Measurements from ENCODE around the gene CLDN10.

Gene CLDN10

DNA sequence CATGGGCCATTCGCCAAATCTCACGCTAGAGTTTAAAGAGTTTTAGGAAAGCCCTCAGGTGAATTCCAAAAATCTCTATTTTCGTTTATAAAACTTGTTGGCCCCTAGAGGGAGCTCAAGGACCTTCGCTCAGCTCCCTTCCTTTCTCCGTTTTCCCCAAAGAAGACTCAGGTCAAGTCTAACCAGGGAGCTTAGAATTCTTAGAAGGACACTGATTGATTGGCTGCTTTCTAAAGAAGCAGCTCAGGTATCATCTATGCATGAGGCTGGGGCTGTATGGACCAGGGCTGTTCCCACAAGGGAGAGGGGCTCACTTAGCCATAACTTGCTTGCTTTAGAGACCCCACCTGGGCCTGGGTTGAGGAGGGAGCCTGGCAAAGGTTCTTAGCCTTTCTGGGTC, 71.5 kb downstream of the CLDN10 start:
- Histone ChIP-seq H3K79me1 (replicated peaks; ENCODE audit: low read length, poor library complexity, severe bottlenecking) (peaks cover 17% of the 10 kb centered on the region), H3K4me3 (ENCODE audit: insufficient read depth in 1 of 2, low read depth in 1 of 2, low read length in 2 of 2) (no peak overlapping the region), H3K18ac (ENCODE audit: low read depth in 1 of 2, low read length in 2 of 2) (no peak overlapping the region), H3K14ac (ENCODE audit: low read length in 2 of 2) (no peak overlapping the region), H2AFZ (ENCODE audit: low read depth, low read length) (no peak overlapping the region), H3K9me3 (ENCODE audit: control insufficient read depth, low read length) (no peaks in the 10 kb centered on the region), H3K36me3 (ENCODE audit: control insufficient read depth in 1 of 2, insufficient read depth in 2 of 2, low read depth in 1 of 2, low read length in 2 of 2) (peaks cover 18 to 93% of the 10 kb centered on the region in 2 experiments), H2BK5ac (ENCODE audit: low read depth, low read length, poor library complexity, severe bottlenecking) (no peak overlapping the region), H4K8ac (ENCODE audit: low read length) (no peak overlapping the region), H2BK15ac (ENCODE audit: low read depth, poor library complexity, severe bottlenecking) (no peak overlapping the region), H3K4me1 (ENCODE audit: control insufficient read depth, insufficient read depth, low read depth, low read length) (peaks cover 7% of the 10 kb centered on the region), H2AK5ac (ENCODE audit: low read length, severe bottlenecking) (no peak overlapping the region), H3K23ac (ENCODE audit: low read length in 2 of 2) (no peak overlapping the region), H2BK120ac (ENCODE audit: low read depth, low read length) (no peak overlapping the region), H3K4ac (ENCODE audit: low read depth in 1 of 2, low read length in 2 of 2) (no peak overlapping the region), H3K9ac (ENCODE audit: low read length) (peak overlapping the region; percentile 30), H4K91ac (ENCODE audit: low read length) (no peak overlapping the region), H3K27me3 (ENCODE audit: control insufficient read depth in 1 of 2, insufficient read depth in 1 of 2, low read length in 2 of 2) (no peaks in the 10 kb centered on the region), H3K27ac (ENCODE audit: low read length, poor library complexity, severe bottlenecking) (peak overlapping the region; percentile 91), H3K4me2 (ENCODE audit: low read length, poor library complexity, severe bottlenecking) (no peak overlapping the region), H2BK12ac (ENCODE audit: low read length in 2 of 2) (no peak overlapping the region)
- DNase-seq = peak; percentile 57
- WGBS = 28% methylated on average over 5 of the region's 5 CpGs

DNA sequence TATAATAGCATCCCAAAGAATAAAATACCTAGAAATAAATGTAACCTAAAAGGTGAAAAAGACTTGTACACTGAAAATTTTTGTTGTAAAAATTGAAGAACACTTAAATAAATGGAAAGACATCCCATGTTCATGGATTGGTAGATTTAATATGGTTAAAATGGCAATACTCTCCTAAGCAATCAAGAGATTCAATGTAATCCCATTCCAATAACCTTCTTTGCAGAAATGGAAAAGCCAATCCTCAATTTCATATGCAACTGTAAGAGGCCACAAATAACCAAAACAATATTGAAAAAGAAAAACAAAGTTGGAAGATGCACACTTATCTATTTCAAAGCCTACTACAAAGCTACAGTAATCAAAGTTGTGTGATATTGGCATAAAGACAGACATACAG, 74.2 kb downstream of the CLDN10 start:
- Histone ChIP-seq H3K79me1 (replicated peaks; ENCODE audit: low read length, poor library complexity, severe bottlenecking) (peaks cover 16% of the 10 kb centered on the region), H3K4me2 (ENCODE audit: low read length, poor library complexity, severe bottlenecking) (no peak overlapping the region), H3K9ac (ENCODE audit: low read length) (no peak overlapping the region), H4K8ac (ENCODE audit: low read length) (no peak overlapping the region), H2BK5ac (ENCODE audit: low read depth, low read length, poor library complexity, severe bottlenecking) (no peak overlapping the region), H4K91ac (ENCODE audit: low read length) (no peak overlapping the region), H3K18ac (ENCODE audit: low read depth in 1 of 2, low read length in 2 of 2) (no peak overlapping the region), H2AK5ac (ENCODE audit: low read length, severe bottlenecking) (no peak overlapping the region), H3K14ac (ENCODE audit: low read length in 2 of 2) (no peak overlapping the region), H3K4ac (ENCODE audit: low read depth in 1 of 2, low read length in 2 of 2) (no peak overlapping the region), H3K23ac (ENCODE audit: low read length in 2 of 2) (no peak overlapping the region), H2BK12ac (ENCODE audit: low read length in 2 of 2) (no peak overlapping the region), H3K36me3 (ENCODE audit: control insufficient read depth in 1 of 2, insufficient read depth in 2 of 2, low read depth in 1 of 2, low read length in 2 of 2) (peaks cover 21 to 93% of the 10 kb centered on the region in 2 experiments), H3K27ac (ENCODE audit: low read length, poor library complexity, severe bottlenecking) (no peak overlapping the region), H3K4me1 (ENCODE audit: control insufficient read depth, insufficient read depth, low read depth, low read length) (peaks cover 7% of the 10 kb centered on the region), H2BK15ac (ENCODE audit: low read depth, poor library complexity, severe bottlenecking) (no peak overlapping the region), H3K9me3 (ENCODE audit: control insufficient read depth, low read length) (no peaks in the 10 kb centered on the region), H3K27me3 (ENCODE audit: control insufficient read depth in 1 of 2, insufficient read depth in 1 of 2, low read length in 2 of 2) (no peaks in the 10 kb centered on the region), H2AFZ (ENCODE audit: low read depth, low read length) (no peak overlapping the region), H2BK120ac (ENCODE audit: low read depth, low read length) (no peak overlapping the region), H3K4me3 (ENCODE audit: insufficient read depth in 1 of 2, low read depth in 1 of 2, low read length in 2 of 2) (no peak overlapping the region)
- DNase-seq = no peak

DNA sequence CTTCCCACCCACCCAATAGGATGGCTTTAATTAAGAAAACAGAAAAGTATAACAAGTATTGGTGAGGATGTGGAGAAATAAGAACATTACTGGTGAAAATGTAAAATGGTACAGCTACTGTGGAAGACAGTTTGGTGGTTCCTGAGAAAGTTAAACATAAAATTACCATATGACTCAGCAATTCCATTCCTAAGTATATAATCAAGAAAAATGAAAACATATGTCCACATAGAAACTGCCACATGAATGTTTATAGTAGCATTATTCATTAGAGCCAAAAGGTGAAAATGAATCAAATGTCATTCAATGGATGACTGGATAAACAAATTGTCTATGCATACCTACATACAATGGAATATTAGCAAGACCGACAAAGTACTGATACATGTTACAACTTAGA, 75.1 kb downstream of the CLDN10 start:
- no peak overlapping the region for H3K9ac ChIP-seq (ENCODE audit: low read length)
- H2AK5ac ChIP-seq (ENCODE audit: low read length, severe bottlenecking) = no peak overlapping the region
- no peak overlapping the region for H3K4me2 ChIP-seq (ENCODE audit: low read length, poor library complexity, severe bottlenecking)
- no peak overlapping the region for H2AFZ ChIP-seq (ENCODE audit: low read depth, low read length)
- no peak overlapping the region for H2BK15ac ChIP-seq (ENCODE audit: low read depth, poor library complexity, severe bottlenecking)
- H3K36me3 ChIP-seq (ENCODE audit: control insufficient read depth in 1 of 2, insufficient read depth in 2 of 2, low read depth in 1 of 2, low read length in 2 of 2) = peaks cover 29 to 93% of the 10 kb centered on the region in 2 experiments
- no peak overlapping the region for H3K23ac ChIP-seq (ENCODE audit: low read length in 2 of 2)
- no peak overlapping the region for H4K8ac ChIP-seq (ENCODE audit: low read length)
- peaks cover 7% of the 10 kb centered on the region for H3K4me1 ChIP-seq (ENCODE audit: control insufficient read depth, insufficient read depth, low read depth, low read length)
- H2BK120ac ChIP-seq (ENCODE audit: low read depth, low read length) = no peak overlapping the region
- no peak overlapping the region for H4K91ac ChIP-seq (ENCODE audit: low read length)
- no peak overlapping the region for H2BK5ac ChIP-seq (ENCODE audit: low read depth, low read length, poor library complexity, severe bottlenecking)
- 96% methylated on average over 1 of the region's 1 CpG for WGBS
- H3K9me3 ChIP-seq (ENCODE audit: control insufficient read depth, low read length) = no peaks in the 10 kb centered on the region
- no peak overlapping the region for H3K14ac ChIP-seq (ENCODE audit: low read length in 2 of 2)
- peak overlapping the region in 1 of 2 experiments; percentile 43 for H3K4me3 ChIP-seq (ENCODE audit: insufficient read depth in 1 of 2, low read depth in 1 of 2, low read length in 2 of 2)
- peaks cover 18% of the 10 kb centered on the region for H3K79me1 ChIP-seq (replicated peaks; ENCODE audit: low read length, poor library complexity, severe bottlenecking)
- DNase-seq = peak; percentile 14
- no peak overlapping the region for H3K18ac ChIP-seq (ENCODE audit: low read depth in 1 of 2, low read length in 2 of 2)
- H2BK12ac ChIP-seq (ENCODE audit: low read length in 2 of 2) = no peak overlapping the region
- no peak overlapping the region for H3K4ac ChIP-seq (ENCODE audit: low read depth in 1 of 2, low read length in 2 of 2)
- H3K27me3 ChIP-seq (ENCODE audit: control insufficient read depth in 1 of 2, insufficient read depth in 1 of 2, low read length in 2 of 2) = no peaks in the 10 kb centered on the region
- H3K27ac ChIP-seq (ENCODE audit: low read length, poor library complexity, severe bottlenecking) = no peak overlapping the region

DNA sequence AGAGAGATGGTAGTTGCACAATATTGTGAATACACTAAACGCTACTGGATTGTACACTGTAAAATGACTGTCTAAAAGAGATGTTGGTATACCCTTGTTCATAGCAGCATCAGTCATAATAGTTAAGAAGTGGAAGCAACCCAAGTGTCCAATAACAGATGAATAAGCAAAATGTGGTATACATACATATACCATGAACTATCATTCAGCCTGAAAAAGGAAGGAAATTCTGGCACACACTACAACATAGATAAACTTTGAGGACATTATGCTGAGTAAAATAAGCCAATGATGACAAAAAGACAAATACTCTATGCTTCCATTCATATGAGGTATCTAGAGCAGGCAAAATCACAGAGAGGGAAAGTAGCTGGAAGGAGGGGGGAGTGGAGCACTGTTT, 76.0 kb downstream of the CLDN10 start:
- no peaks in the 10 kb centered on the region for H3K27me3 ChIP-seq (ENCODE audit: control insufficient read depth in 1 of 2, insufficient read depth in 1 of 2, low read length in 2 of 2)
- H3K4me1 ChIP-seq (ENCODE audit: control insufficient read depth, insufficient read depth, low read depth, low read length) = peaks cover 4% of the 10 kb centered on the region
- H4K91ac ChIP-seq (ENCODE audit: low read length) = no peak overlapping the region
- H3K79me1 ChIP-seq (replicated peaks; ENCODE audit: low read length, poor library complexity, severe bottlenecking) = peaks cover 19% of the 10 kb centered on the region
- 90% methylated on average over 1 of the region's 1 CpG for WGBS
- no peaks in the 10 kb centered on the region for H3K9me3 ChIP-seq (ENCODE audit: control insufficient read depth, low read length)
- no peak for DNase-seq
- no peak overlapping the region for H3K23ac ChIP-seq (ENCODE audit: low read length in 2 of 2)
- H4K8ac ChIP-seq (ENCODE audit: low read length) = no peak overlapping the region
- no peak overlapping the region for H3K4me2 ChIP-seq (ENCODE audit: low read length, poor library complexity, severe bottlenecking)
- H2BK120ac ChIP-seq (ENCODE audit: low read depth, low read length) = no peak overlapping the region
- no peak overlapping the region for H3K4me3 ChIP-seq (ENCODE audit: insufficient read depth in 1 of 2, low read depth in 1 of 2, low read length in 2 of 2)
- no peak overlapping the region for H2AFZ ChIP-seq (ENCODE audit: low read depth, low read length)
- no peak overlapping the region for H3K4ac ChIP-seq (ENCODE audit: low read depth in 1 of 2, low read length in 2 of 2)
- no peak overlapping the region for H3K18ac ChIP-seq (ENCODE audit: low read depth in 1 of 2, low read length in 2 of 2)
- no peak overlapping the region for H2BK12ac ChIP-seq (ENCODE audit: low read length in 2 of 2)
- no peak overlapping the region for H2BK15ac ChIP-seq (ENCODE audit: low read depth, poor library complexity, severe bottlenecking)
- no peak overlapping the region for H3K9ac ChIP-seq (ENCODE audit: low read length)
- peaks cover 34 to 93% of the 10 kb centered on the region in 2 experiments for H3K36me3 ChIP-seq (ENCODE audit: control insufficient read depth in 1 of 2, insufficient read depth in 2 of 2, low read depth in 1 of 2, low read length in 2 of 2)
- no peak overlapping the region for H2BK5ac ChIP-seq (ENCODE audit: low read depth, low read length, poor library complexity, severe bottlenecking)
- H2AK5ac ChIP-seq (ENCODE audit: low read length, severe bottlenecking) = no peak overlapping the region
- no peak overlapping the region for H3K27ac ChIP-seq (ENCODE audit: low read length, poor library complexity, severe bottlenecking)
- H3K14ac ChIP-seq (ENCODE audit: low read length in 2 of 2) = no peak overlapping the region
